NB4 (cell line): ENCODE results near the gene SENP6.
A peak's percentile ranks its signal among the peaks of the same experiment; 100 is the strongest.

Source experiments
- DNase-seq: peaks from one replicate; pipeline ENCODE4 v3.0.0; 2010; ENCODE audit warnings: low read depth
- H3K4me3 ChIP-seq: one replicate; pipeline ENCODE4 v1.5.1; 2011; ENCODE audit warnings: mild to moderate bottlenecking, low read depth, low read length, moderate library complexity
- MYC ChIP-seq: IDR thresholded peaks from 2 replicates; pipeline ENCODE4 v1.6.1; 2011; ENCODE audit warnings: low read depth, low read length
- POLR2A ChIP-seq: IDR thresholded peaks from 2 replicates; pipeline ENCODE4 v1.6.1; 2011; ENCODE audit warnings: mild to moderate bottlenecking; ENCODE audit not compliant: insufficient read length; ENCODE audit errors: extremely low read depth
- TF ChIP-seq, protein P1 (sequence below): IDR thresholded peaks from 2 replicates; pipeline ENCODE4 v1.6.1; 2011; ENCODE audit warnings: low read depth, low read length
- TF ChIP-seq, protein P2 (sequence below): IDR thresholded peaks from one replicate; pipeline ENCODE4 v1.5.1; 2012; ENCODE audit warnings: low read depth, low read length

The SENP6 gene

DNA sequence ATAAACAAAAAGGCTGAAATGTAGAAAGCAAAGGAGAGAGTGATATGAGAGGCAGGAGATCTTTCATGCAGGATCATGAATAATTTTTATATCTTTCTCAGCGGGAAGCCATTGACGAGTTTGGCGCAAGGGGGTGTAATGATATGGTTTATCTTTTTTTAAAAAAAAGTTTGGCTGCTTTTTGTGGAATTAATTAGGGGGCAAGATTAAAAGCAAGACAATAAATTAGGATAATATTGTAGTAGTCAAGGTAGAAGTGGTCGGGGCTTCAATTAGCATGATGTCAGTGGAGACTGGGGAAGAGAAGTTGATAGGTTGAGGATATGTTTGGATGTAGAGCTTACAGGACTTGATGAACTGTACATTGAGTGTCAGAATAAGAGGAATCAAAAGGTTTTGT, 4.0 kb downstream of the SENP6 start:
- DNase-seq = no peak
- no peak for TF ChIP-seq MYC
- TF ChIP-seq, protein P1, sequence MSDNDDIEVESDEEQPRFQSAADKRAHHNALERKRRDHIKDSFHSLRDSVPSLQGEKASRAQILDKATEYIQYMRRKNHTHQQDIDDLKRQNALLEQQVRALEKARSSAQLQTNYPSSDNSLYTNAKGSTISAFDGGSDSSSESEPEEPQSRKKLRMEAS = no peak
- TF ChIP-seq, protein P2, sequence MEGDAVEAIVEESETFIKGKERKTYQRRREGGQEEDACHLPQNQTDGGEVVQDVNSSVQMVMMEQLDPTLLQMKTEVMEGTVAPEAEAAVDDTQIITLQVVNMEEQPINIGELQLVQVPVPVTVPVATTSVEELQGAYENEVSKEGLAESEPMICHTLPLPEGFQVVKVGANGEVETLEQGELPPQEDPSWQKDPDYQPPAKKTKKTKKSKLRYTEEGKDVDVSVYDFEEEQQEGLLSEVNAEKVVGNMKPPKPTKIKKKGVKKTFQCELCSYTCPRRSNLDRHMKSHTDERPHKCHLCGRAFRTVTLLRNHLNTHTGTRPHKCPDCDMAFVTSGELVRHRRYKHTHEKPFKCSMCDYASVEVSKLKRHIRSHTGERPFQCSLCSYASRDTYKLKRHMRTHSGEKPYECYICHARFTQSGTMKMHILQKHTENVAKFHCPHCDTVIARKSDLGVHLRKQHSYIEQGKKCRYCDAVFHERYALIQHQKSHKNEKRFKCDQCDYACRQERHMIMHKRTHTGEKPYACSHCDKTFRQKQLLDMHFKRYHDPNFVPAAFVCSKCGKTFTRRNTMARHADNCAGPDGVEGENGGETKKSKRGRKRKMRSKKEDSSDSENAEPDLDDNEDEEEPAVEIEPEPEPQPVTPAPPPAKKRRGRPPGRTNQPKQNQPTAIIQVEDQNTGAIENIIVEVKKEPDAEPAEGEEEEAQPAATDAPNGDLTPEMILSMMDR = no peak
- no peak for TF ChIP-seq POLR2A

DNA sequence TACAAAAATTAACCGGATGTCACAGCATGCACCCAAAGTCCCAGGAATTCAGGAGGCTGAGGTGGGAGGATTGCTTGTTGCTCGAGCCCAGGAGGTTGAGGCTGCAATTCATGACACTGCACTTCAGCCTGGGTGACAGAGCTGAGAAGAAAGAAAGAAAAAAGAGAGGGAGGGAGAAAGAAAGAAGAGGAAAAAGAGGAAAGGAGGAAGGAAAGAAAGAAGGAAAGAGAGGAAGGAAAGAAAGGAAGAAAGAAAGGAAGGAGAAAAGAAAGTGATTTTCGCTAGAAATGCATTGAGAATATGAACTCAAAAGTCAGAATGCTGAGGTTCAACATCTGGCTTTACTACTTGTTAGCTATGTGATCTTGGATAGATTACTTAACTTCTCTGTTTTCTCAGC, 6.6 kb downstream of the SENP6 start:
- TF ChIP-seq POLR2A (no peak), MYC (no peak)
- TF ChIP-seq, protein P1 = no peak
- TF ChIP-seq, protein P2 = no peak
- DNase-seq = no peak
- H3K4me3 ChIP-seq = peak overlapping the region; percentile 16

More for the DNA sequence above, 4.0 kb downstream of the SENP6 start:
- H3K4me3 ChIP-seq = no peak overlapping the region

DNA sequence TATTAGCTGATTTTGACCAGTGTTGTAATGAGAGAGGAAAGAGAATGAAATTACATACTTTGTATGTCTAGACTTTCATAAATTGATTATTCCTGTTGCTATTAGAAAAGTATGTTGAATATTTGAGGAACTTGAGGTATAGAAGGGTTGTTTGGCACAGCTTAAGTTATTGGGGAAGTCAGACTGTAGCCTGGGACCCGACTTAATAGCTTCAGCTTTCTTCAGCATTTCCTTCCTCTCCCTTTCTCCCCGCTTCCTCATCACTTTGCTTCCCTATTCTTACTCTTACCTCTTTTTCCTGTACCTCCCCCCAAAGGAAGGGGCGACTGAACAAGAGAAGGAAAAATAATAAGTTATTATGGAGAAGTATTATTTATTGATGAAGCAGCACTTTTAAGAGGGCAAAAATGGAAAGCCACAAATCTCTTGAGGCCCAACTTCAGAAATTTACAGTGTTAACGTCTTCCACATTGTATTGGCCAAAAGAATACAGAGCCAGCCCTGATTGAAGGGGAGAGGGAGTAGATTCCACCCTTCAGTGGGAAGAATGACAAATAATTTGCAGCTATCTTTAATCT, 7.4 kb downstream of the SENP6 start:
- peak overlapping the region; percentile 14 for H3K4me3 ChIP-seq
- TF ChIP-seq, protein P2 = no peak
- TF ChIP-seq, protein P1 = no peak
- TF ChIP-seq POLR2A (no peak), MYC (no peak)
- DNase-seq = peak; percentile 77

DNA sequence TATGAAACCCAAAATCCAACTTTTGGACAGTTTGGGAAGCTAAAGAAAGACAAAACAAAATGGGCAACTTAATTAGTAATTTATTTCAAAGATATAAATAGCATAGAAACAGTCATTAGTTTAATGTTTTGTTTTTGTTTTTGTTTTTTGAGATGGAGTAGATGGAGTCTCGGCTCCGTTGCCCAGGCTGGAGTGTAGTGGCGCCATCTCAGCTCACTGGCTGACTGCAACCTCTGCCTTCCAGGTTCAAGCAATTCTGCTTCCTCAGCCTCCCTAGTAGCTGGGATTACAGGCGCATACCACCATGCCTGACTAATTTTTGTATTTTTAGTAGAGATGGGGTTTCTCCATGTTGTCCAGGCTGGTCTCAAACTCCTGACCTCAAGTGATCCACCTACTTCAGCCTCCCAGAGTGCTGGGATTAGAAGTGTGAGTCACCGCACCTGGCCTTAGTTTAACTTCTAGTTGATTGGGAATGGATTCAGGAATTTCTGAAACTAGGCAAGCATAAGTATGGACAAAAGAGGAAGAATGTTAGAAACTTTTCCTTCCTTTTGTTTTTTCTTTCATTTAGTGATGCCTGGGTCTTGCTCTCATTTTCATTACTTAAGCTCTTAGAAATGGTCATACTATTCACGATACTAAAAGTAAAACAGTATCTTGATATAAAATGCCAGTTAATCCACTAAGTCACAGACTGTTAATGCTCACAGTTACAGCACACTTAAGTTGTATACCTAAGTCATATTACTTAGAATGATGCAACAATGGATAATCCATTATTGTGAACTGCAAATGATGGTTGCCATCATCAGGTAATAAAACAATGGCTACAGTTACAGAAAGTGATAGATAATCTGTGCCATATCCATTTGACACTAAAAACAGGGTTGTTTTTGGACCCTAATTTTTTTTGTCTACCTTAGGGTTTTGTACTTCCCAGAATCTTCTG, 8.2 kb downstream of the SENP6 start:
- no peak overlapping the region for H3K4me3 ChIP-seq
- DNase-seq = no peak
- no peak for TF ChIP-seq POLR2A
- TF ChIP-seq, protein P1 = no peak
- TF ChIP-seq, protein P2 = no peak
- no peak for TF ChIP-seq MYC

DNA sequence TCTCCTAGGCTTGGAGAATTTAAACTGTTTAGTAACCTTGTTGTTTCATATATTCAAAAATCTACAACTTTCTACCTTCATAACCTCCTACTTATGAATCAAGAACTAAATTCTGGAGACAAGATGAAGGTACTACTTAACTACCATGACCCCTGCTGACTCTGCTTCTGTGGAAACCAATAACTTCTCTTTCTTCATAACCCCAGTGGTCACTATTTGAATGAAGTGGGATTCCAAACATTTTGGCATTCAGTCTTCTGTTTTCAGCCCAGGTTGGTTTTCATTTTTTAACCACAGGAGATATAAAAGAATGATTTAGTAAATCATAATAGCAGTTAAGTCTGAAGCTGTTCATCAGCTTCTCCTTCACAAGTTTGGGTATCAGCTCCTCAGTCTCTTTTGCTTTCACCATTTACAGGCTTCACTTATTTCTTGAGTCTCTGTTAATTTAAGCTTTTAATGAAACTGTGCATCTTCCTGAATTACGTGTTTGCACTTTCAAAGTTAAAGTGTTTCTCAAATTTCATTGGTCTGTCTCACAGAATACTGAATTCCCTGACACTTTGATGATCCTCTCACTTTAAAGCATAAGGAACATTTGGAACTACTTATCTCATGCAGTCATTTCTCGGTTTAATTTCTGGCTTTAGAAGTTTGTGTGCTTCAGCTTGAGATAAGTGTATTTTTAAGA, 9.5 kb downstream of the SENP6 start:
- DNase-seq = peak; percentile 26
- H3K4me3 ChIP-seq = no peak overlapping the region
- TF ChIP-seq, protein P2 = no peak
- TF ChIP-seq MYC (no peak), POLR2A (no peak)
- TF ChIP-seq, protein P1 = no peak
